Measurements from ENCODE around the gene HNRNPH2.

- TF ChIP-seq MTA3 (IDR thresholded peaks at IDR 0.05; ENCODE audit: borderline replicate concordance) (no peak), EGR1 (conservative IDR thresholded peaks at IDR 0.05) (no peak), CTCF (IDR thresholded peaks at IDR 0.05 in 2 of 3, conservative IDR thresholded peaks at IDR 0.05 in 1 of 3; ENCODE audit: insufficient read depth in 2 of 3, low read depth in 1 of 3, low read length in 3 of 3) (no peak), ZNF75A (CRISPR knock-in tag; IDR thresholded peaks at IDR 0.05) (no peak), IRF2 (CRISPR knock-in tag; IDR thresholded peaks at IDR 0.05) (no peak), CTBP1 (IDR thresholded peaks at IDR 0.05; ENCODE audit: borderline replicate concordance) (no peak), NFE2 (IDR thresholded peaks at IDR 0.05; ENCODE audit: low read depth) (no peak), ZNF644 (tag; IDR thresholded peaks at IDR 0.05; ENCODE audit: low read depth) (no peak), IFI16 (CRISPR knock-in tag; IDR thresholded peaks at IDR 0.05) (no peak), THRAP3 (IDR thresholded peaks at IDR 0.05; ENCODE audit: borderline replicate concordance) (no peak), RFX1 (IDR thresholded peaks at IDR 0.05) (no peak), U2AF2 (optimal IDR thresholded peaks at IDR 0.05; ENCODE audit: low read depth, low read length) (no peak), CHD4 (IDR thresholded peaks at IDR 0.05; ENCODE audit: insufficient read depth, insufficient replicate concordance, low read depth, low read length, poor library complexity, severe bottlenecking) (no peak), HMG20B (CRISPR knock-in tag; IDR thresholded peaks at IDR 0.05) (no peak)
Observed at GRCh38 chrX:101450085-101450484, 42.1 kb downstream of the HNRNPH2 start.

Measured in K562 (cell line).